ENCODE data around the gene CPS1. TPM values are rescaled to one million over a fixed set of nuclear protein-coding genes. Genes with fewer than 3 reads are reported as not detected.

The CPS1 gene
- total RNA-seq, 2 experiments from 2014 or later, result 2.6 to 3.2 TPM

DNA sequence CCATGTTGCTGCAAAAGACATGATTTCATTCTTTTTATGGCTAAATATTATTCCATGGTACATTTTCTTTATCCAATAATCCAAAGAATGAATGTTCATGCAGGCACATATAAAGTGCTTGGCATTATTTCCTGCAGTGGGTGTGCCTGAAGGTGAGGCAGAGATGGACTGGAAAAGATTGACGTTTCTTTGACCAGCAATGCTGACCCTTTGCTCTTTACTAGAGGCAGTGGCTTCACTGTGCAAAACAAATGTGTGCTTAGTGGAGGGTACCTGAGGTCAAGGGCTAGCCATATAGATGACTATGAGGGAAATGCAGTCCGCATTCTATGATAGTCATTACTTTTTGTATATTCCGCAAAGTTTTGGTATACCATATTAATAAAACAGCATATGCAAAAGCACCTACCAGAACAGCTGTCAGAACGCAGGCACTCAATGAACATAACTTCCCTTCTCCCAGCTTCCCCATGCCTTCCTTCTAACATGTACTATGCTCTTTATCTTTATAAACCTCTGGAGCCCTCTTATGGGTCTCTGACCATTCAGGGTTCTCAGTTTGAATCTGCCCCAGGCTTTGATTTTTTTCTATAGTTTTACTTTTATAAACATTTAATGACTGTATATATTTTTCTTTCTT, 32.6 kb upstream of the CPS1 start:
- H3K27ac Mint-ChIP-seq, result no peak overlapping the region
- no peaks in the 10 kb centered on the region for H3K9me3 Mint-ChIP-seq
- DNase-seq, result no peak
- ChIA-PET POLR2A (interaction anchor here (0.6 kb wide), 1 partner anchor 29 kb away, joined by 3 read pairs; no protein-coding TSS in a partner anchor), CTCF (interaction anchor here (1.1 to 1.2 kb wide), 2 partner anchors 12 to 21 kb away, joined by 3 to 4 read pairs; no protein-coding TSS in a partner anchor)
- no peaks in the 10 kb centered on the region for H3K36me3 Mint-ChIP-seq (ENCODE audit: low read depth)
- H3K27me3 Mint-ChIP-seq, result peaks cover 12% of the 10 kb centered on the region
- H3K4me3 Mint-ChIP-seq, result no peak overlapping the region
- no peak for ATAC-seq
- intact Hi-C loops (cut with micrococcal nuclease), result no loop called here
- TF ChIP-seq, protein P1, sequence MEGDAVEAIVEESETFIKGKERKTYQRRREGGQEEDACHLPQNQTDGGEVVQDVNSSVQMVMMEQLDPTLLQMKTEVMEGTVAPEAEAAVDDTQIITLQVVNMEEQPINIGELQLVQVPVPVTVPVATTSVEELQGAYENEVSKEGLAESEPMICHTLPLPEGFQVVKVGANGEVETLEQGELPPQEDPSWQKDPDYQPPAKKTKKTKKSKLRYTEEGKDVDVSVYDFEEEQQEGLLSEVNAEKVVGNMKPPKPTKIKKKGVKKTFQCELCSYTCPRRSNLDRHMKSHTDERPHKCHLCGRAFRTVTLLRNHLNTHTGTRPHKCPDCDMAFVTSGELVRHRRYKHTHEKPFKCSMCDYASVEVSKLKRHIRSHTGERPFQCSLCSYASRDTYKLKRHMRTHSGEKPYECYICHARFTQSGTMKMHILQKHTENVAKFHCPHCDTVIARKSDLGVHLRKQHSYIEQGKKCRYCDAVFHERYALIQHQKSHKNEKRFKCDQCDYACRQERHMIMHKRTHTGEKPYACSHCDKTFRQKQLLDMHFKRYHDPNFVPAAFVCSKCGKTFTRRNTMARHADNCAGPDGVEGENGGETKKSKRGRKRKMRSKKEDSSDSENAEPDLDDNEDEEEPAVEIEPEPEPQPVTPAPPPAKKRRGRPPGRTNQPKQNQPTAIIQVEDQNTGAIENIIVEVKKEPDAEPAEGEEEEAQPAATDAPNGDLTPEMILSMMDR (IDR thresholded peaks at IDR 0.05), result no peak
- no peaks in the 10 kb centered on the region for H3K4me1 Mint-ChIP-seq (ENCODE audit: low read depth)

DNA sequence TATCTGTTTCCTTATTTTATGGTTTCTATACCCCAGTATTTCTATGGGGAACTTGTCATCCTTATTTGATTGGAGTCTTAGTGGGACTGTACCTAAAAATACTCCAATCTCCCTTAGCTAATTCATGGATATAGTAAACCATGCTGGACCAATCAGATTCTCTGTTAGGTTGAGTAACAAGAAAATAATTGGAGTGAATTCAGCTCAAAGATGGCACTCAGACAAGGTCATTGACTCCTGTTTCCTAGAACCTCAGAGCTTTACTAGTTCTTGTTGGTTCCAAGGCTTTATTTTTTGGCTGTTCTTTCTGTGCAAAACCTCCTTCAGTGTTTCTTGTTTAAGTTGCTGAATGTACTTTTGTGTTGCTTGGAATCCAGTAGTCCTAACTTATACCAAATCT, 31.9 kb upstream of the CPS1 start:
- ATAC-seq (no peak), DNase-seq (no peak)
- H3K27ac Mint-ChIP-seq, result no peak overlapping the region
- ChIA-PET POLR2A (no interaction called here), CTCF (interaction anchor here (1.2 kb wide), 1 partner anchor 11 kb away, joined by 3 read pairs; no protein-coding TSS in a partner anchor)
- no peaks in the 10 kb centered on the region for H3K9me3 Mint-ChIP-seq
- intact Hi-C loops (cut with micrococcal nuclease), result no loop called here
- TF ChIP-seq, protein P1 (IDR thresholded peaks at IDR 0.05), result no peak
- no peaks in the 10 kb centered on the region for H3K4me1 Mint-ChIP-seq (ENCODE audit: low read depth)
- no peaks in the 10 kb centered on the region for H3K36me3 Mint-ChIP-seq (ENCODE audit: low read depth)
- H3K4me3 Mint-ChIP-seq, result no peak overlapping the region
- H3K27me3 Mint-ChIP-seq, result peaks cover 12% of the 10 kb centered on the region

- H3K4me3 Mint-ChIP-seq, result no peak overlapping the region
- ChIA-PET POLR2A (no interaction called here), CTCF (no interaction called here)
- TF ChIP-seq, protein P1 (IDR thresholded peaks at IDR 0.05), result no peak
- H3K27me3 Mint-ChIP-seq, result peaks cover 12% of the 10 kb centered on the region
- no peaks in the 10 kb centered on the region for H3K4me1 Mint-ChIP-seq (ENCODE audit: low read depth)
- no peaks in the 10 kb centered on the region for H3K9me3 Mint-ChIP-seq
- ATAC-seq, result no peak
- H3K36me3 Mint-ChIP-seq (ENCODE audit: low read depth), result no peaks in the 10 kb centered on the region
- intact Hi-C loops (cut with micrococcal nuclease), result no loop called here
- H3K27ac Mint-ChIP-seq, result no peak overlapping the region
- no peak for DNase-seq
These were observed 29.1 kb upstream of the CPS1 start for GRCh38 chr2:210527286-210527685.

DNA sequence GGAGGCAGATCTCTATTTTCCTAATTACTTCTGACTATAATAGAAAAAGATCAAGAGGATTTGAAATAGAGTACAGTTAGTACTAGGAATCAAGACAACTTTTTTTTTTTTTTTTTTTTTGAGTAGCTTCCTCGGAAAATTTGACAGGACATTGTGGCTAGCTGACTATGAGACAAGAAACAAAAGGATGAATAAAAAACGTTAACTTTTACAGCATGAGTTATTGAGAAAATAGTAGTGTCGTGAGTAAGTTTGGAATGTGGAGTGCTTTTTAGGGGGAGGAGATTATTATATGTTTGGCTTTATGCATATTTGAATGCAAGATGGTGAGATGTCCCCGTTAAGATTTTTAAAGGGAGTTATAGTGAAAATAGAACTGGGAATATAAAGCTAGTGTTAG, 27.7 kb upstream of the CPS1 start:
- no peaks in the 10 kb centered on the region for H3K4me1 Mint-ChIP-seq (ENCODE audit: low read depth)
- H3K27ac Mint-ChIP-seq, result no peak overlapping the region
- peaks cover 11% of the 10 kb centered on the region for H3K27me3 Mint-ChIP-seq
- ATAC-seq, result no peak
- H3K36me3 Mint-ChIP-seq (ENCODE audit: low read depth), result no peaks in the 10 kb centered on the region
- intact Hi-C loops (cut with micrococcal nuclease), result no loop called here
- no peaks in the 10 kb centered on the region for H3K9me3 Mint-ChIP-seq
- ChIA-PET CTCF (no interaction called here), POLR2A (no interaction called here)
- no peak overlapping the region for H3K4me3 Mint-ChIP-seq
- TF ChIP-seq, protein P1 (IDR thresholded peaks at IDR 0.05), result no peak
- no peak for DNase-seq

- TF ChIP-seq, protein P1 (IDR thresholded peaks at IDR 0.05), result no peak
- ChIA-PET CTCF (interaction anchor here (1.0 kb wide), 1 partner anchor 28 kb away, joined by 3 read pairs; no protein-coding TSS in a partner anchor), POLR2A (no interaction called here)
- Mint-ChIP-seq H3K9me3 (no peaks in the 10 kb centered on the region), H3K36me3 (ENCODE audit: low read depth) (no peaks in the 10 kb centered on the region), H3K27me3 (peaks cover 5% of the 10 kb centered on the region), H3K4me1 (ENCODE audit: low read depth) (no peaks in the 10 kb centered on the region), H3K4me3 (no peak overlapping the region), H3K27ac (no peak overlapping the region)
- ATAC-seq (no peak), DNase-seq (no peak)
- intact Hi-C loops (cut with micrococcal nuclease), result no loop called here
These were observed 25.3 kb upstream of the CPS1 start for GRCh38 chr2:210531050-210531449.
